CD4-positive, alpha-beta T cell treated with Interleukin-15 for 1 hour (primary cell): ENCODE data around the gene PIGU.
A peak's percentile ranks its signal among the peaks of the same experiment; 100 is the strongest.
"Not testable (repeated sequence)": the region's sequence is repeated elsewhere in the genome, so short reads cannot be mapped to it uniquely, and the experiment has no call there.

ENCODE experiments used
- DNase-seq: peaks from one replicate; pipeline ENCODE4 v3.0.0-alpha.2; 2020

PIGU gene

DNA sequence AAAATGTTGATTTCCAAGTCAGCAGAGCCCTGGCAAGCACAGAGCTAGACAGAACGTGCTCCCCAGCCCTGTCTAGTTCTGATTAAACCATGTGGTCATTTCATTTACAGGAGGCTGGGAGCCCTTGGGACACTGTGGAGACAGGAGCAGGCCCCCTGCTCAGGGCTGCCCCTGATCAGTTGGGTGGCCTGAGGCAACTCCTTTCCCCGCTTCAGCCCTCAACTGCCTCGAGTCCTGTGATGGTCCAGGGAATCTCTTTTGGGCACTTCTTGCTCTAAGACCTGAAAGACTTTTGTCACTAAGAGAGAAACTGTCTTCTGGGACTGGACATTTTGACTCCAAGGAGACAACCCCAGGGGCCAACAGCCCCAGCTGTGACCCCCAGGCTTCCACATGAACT lies 147.2 kb downstream of the PIGU start:
- no peak for DNase-seq

DNA sequence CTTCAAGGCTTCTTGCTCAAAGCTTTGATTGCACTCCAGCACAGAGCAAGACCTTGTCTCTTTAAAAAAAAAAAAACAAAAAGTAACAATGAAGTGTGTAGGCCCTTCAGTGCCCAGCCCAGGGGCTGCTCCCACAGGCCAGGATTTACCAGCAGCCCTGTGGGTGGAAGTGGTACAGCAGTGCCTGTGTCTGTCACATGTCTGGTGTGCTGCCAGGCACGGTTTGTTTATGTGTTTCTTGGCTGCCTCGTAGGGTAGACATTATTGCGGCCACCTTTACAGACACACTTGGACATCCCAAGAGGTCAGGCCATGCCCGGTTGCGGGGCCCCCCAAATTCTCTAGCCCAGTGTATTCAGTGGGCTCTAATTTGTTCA lies 148.0 kb downstream of the PIGU start:
- DNase-seq = no peak

- no peak for DNase-seq
These were observed 149.9 kb downstream of the PIGU start for GRCh38 chr20:34527016-34527415.

DNA sequence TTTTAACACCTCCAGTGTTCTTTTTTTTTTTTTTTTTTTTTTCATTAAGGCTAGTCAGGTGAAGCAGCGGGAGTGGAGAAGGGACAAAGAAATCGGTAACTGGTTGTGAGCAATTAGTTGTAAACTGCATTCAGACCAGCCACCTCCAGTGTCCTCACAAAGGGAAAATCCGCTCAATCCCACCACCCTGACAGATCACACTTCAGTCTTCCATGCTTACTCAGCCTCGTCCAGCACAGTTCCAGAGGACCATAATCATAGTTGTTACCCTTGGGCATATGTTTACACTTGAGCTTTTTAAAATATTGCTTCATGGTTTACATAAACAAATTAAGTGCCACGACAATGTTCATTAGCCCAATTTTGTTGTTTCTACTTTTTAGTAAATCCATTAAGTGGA lies 150.4 kb downstream of the PIGU start:
- no peak for DNase-seq

DNA sequence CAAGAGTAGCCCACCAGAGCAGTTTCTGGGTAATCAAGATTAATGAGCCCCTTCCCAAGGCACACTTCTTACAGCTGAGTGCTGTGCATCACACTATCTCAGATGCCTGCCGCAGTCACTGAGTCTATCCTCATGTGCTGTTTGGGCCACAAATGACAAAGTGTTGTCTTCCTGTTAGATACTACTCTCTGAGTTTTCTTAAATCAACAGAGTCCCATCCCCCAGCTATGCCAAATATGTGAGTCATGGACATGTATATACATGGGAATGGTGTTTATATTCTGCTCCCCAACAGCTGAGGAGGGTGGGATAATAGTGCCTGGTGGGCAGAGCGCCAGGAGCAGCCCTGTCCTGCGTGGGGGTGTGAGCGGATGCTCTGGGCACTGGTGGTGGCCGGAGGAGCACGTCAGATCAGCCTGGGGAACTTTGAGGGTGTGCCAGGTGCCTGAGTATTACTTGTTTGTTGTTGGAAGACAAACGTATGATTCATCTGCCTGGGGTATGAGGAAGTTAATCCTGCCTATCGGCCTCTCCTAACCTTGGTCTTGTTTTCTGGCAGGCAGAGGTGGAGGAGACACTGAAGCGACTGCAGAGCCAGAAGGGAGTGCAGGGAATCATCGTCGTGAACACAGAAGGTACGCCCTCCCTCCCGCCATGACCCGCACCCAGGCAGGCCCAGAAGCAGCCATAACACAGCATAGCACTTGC lies 151.0 kb downstream of the PIGU start:
- no peak for DNase-seq

DNA sequence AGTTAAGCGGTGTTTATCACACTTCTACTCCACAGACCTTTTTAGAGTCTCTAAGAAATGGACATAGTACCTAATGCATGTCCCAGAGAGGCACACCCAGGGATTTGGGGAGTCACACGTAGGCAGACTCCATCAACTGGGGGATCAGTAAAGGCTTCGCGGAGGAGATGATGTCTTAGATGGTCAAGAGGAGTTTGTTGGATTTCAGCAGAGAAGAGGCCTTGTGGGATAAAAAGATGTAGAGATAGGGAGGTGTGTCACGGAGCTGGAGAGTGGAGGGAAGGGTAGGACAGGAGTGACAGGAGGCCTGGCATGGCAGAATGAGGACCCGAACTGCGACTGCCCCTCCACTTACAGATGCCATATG lies 151.6 kb downstream of the PIGU start:
- no peak for DNase-seq

- no peak for DNase-seq
These were observed 152.5 kb downstream of the PIGU start for GRCh38 chr20:34524426-34524825.

DNA sequence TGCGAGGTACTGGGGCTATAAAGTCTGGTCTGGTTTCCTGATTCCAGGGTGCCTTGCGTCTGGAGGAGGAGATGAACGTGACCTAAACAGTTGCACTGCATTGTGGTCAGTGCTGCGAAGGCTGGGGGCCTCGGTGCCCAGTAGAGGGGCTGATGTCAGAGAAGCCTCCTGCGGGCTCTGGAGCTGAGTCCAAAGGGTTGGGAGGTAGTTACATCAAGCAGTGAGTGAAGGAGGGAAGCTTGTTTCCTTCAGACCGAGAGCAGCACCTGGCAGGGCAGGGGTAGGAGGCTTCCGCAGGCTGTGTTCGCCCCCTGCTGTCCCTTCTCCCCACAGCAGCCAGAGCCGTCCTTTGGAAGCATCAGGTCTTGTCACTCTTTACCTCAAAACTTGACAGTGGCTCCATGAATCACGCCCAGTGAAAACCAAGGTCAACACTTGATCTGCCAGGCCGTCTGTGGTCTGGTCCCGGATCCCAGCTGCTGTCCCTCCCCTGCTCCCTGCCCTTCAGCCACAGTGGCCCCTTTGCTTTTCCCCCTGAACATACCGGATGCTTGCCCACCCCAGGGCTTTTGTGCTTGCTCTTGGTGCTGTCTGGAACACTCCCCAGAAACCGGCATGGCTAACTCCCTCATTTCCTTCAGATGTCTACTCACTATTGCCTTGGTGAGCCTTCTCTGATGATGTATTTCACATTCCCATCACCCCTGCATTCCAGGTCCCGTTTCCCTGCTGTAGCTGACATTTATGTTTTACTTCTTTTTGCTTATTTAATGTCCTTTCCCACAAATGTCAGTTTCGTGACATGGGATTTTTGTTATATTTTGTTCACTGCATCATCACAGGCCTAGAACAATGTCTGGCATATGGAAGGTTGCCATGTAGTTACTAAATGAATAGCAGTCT lies 153.7 kb downstream of the PIGU start:
- DNase-seq = peak; percentile 47

- DNase-seq = not testable (repeated sequence)
These were observed 157.1 kb downstream of the PIGU start for GRCh38 chr20:34519841-34520240.

GRCh38 chr20:34518863-34519262 lies 158.0 kb downstream of the PIGU start:
- DNase-seq = not testable (repeated sequence)

GRCh38 chr20:34517114-34517505 lies 159.8 kb downstream of the PIGU start:
- no peak for DNase-seq

- peak; percentile 92 for DNase-seq
These were observed 160.4 kb downstream of the PIGU start, which contains the start of gene DYNLRB1 for GRCh38 chr20:34516247-34517113. DYNLRB1 (plus strand) TSS chr20:34516422; CDS start chr20:34516459, 37 bp downstream.

GRCh38 chr20:34515484-34516246 lies 161.2 kb downstream of the PIGU start:
- DNase-seq = peak; percentile 66

DNA sequence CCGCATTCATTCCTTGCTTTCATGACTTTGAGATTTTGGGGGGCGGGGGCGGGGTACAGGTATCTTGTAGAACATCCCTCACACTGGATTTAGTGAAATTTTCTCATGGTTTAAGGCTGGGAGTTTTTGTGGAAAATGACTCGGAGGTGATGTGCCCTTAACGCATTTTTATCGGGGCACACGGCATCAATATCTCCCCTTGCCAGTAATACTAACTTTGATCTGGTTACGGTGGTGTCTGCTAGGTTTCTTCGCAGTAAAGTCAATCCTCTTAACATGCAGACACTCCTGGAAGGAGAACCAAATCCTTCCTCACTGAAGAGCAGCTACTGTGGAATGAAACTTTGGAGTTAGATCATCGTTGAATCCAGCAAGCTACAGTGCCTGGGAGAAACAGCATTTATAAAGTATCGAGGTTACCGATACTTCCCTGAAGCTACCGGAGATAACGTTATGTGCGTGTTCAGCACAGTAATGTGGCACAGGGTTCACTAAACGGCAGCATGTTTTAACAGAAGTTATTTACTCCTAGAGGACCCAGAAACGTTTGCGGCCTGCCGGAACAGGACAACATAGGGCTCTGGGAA lies 161.9 kb downstream of the PIGU start:
- no peak for DNase-seq

DNA sequence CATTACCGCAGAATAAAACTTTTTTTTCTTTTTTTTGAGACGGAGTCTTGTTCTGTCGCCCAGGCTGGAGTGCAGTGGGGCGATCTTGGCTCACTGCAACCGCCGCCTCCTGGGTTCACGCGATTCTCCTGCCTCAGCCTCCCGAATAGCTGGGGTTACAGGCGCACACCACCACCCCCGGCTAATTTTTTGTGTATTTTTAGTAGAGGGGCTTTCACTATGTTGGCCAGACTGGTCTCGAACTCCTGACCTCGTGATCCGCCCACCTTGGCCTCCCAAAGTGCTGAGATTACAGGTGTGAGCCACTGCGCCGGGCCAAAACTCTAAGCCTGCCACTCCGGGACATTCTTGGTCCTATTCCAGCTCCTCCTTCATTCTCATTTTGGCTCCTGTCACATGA lies 162.9 kb downstream of the PIGU start:
- not testable (repeated sequence) for DNase-seq

DNA sequence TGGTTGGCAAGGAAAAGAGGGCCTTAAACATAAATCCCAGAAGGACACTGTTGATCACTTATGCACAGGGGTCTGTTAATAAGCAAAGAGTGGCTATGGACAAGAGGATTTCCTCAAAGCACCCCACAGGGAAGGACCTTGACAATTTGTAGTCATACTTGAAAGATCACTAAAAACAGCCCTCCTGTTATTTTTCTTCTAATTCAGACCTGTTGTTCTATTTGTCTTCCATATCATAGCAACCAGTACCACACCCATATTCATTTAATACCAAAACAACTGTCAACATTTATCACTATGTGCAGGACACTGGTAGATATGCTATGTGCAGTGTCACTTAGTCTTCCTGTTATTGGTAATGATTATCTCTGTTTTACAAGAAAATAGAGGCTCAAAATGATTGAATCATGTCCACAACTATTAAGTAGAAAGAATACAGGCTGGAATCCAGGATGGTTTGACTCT lies 163.9 kb downstream of the PIGU start:
- no peak for DNase-seq

- DNase-seq = no peak
These were observed 164.5 kb downstream of the PIGU start for GRCh38 chr20:34512266-34512954.

- no peak for DNase-seq
These were observed 165.0 kb downstream of the PIGU start for GRCh38 chr20:34511891-34512265.

DNA sequence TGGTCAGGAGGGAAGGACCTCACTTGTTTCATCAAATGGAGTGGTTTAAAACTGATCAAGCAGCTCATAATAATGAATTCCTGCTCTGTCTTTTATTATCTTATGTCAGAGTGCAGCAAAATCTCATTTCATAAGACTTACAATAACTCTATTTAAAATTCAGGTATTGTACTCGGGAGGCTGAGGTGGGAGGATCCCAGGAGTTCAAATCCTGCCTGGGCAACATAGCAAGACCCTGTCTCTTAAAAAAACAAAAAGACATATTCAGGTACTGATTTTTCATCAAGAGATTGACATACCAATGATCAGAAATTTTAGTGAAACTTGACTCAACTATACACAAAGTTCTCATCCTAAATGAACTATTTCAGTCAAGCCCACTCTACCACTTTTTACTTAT lies 166.3 kb downstream of the PIGU start:
- no peak for DNase-seq
